ENCODE measurements around the gene MTG2. TPM values are rescaled to one million over a fixed set of nuclear protein-coding genes. Genes with fewer than 3 reads are reported as not detected.

Gene MTG2
- total RNA-seq, 1 experiment from 2014 or later = 56.8 TPM

- TF ChIP-seq TCF7L2 (IDR thresholded peaks at IDR 0.05; ENCODE audit: low read depth, low read length) = no peak
- no peak for TF ChIP-seq POLR2AphosphoS5 (IDR thresholded peaks at IDR 0.05; ENCODE audit: low read depth, low read length)
- TF ChIP-seq CTCF (IDR thresholded peaks at IDR 0.05) = no peak
- no peak for TF ChIP-seq SIN3A (IDR thresholded peaks at IDR 0.05; ENCODE audit: borderline replicate concordance, insufficient read depth, low read depth, low read length)
- no peak for TF ChIP-seq REST (IDR thresholded peaks at IDR 0.05; ENCODE audit: insufficient read depth in 1 of 2, low read depth in 2 of 2, low read length in 1 of 2)
- in situ Hi-C loops (cut with HindIII; ENCODE audit: low pct_unique_long_range_greater_than_20kb, low sequenced_read_pairs) = no loop called here
- Histone ChIP-seq H3K27ac (ENCODE audit: low read length) (no peak overlapping the region), H3K4me3 (ENCODE audit: low read depth in 2 of 2, low read length in 2 of 2) (no peak overlapping the region), H3K9me3 (ENCODE audit: control insufficient read depth, insufficient read depth, low read depth, low read length) (no peaks in the 10 kb centered on the region), H3K36me3 (ENCODE audit: control insufficient read depth, insufficient read depth, low read length) (peaks cover 10% of the 10 kb centered on the region), H3K4me1 (ENCODE audit: control insufficient read depth, insufficient read depth, low read length) (no peaks in the 10 kb centered on the region), H3K27me3 (ENCODE audit: control insufficient read depth, insufficient read depth, low read length) (no peaks in the 10 kb centered on the region)
- intact Hi-C loops (cut with micrococcal nuclease; ENCODE audit: unreplicated experiment) = no loop called here
- BruUV-seq (replicated peaks) = no TSS peak
- ATAC-seq (no peak), DNase-seq (ENCODE audit: low read depth, low spot score) (no peak)
- ChIA-PET CTCF (no interaction called here), POLR2A (no interaction called here)
These were observed 15.0 kb downstream of the MTG2 start for GRCh38 chr20:62197801-62198200.

- ChIA-PET CTCF (no interaction called here), POLR2A (interaction anchor here (0.6 kb wide), 1 partner anchor 44 kb away, joined by 3 read pairs; no protein-coding TSS in a partner anchor)
- no TSS peak for BruUV-seq (replicated peaks)
- H3K9me3 ChIP-seq (ENCODE audit: control insufficient read depth, insufficient read depth, low read depth, low read length) = no peaks in the 10 kb centered on the region
- H3K27ac ChIP-seq (ENCODE audit: low read length) = no peak overlapping the region
- in situ Hi-C loops (cut with HindIII; ENCODE audit: low pct_unique_long_range_greater_than_20kb, low sequenced_read_pairs) (no loop called here), intact Hi-C loops (cut with micrococcal nuclease; ENCODE audit: unreplicated experiment) (no loop called here)
- H3K27me3 ChIP-seq (ENCODE audit: control insufficient read depth, insufficient read depth, low read length) = no peaks in the 10 kb centered on the region
- no peak for TF ChIP-seq POLR2AphosphoS5 (IDR thresholded peaks at IDR 0.05; ENCODE audit: low read depth, low read length)
- TF ChIP-seq TCF7L2 (IDR thresholded peaks at IDR 0.05; ENCODE audit: low read depth, low read length) = no peak
- ATAC-seq (no peak), DNase-seq (ENCODE audit: low read depth, low spot score) (no peak)
- H3K4me3 ChIP-seq (ENCODE audit: low read depth in 2 of 2, low read length in 2 of 2) = no peak overlapping the region
- H3K36me3 ChIP-seq (ENCODE audit: control insufficient read depth, insufficient read depth, low read length) = peaks cover 10% of the 10 kb centered on the region
- no peaks in the 10 kb centered on the region for H3K4me1 ChIP-seq (ENCODE audit: control insufficient read depth, insufficient read depth, low read length)
These were observed 15.7 kb downstream of the MTG2 start for GRCh38 chr20:62198496-62198895.

- TF ChIP-seq CTCF (IDR thresholded peaks at IDR 0.05) = no peak
- CTCF ChIA-PET = no interaction called here
- POLR2A ChIA-PET = interaction anchor here (0.6 kb wide), 1 partner anchor 44 kb away, joined by 3 read pairs; no protein-coding TSS in a partner anchor
- BruUV-seq (replicated peaks) = no TSS peak
- intact Hi-C loops (cut with micrococcal nuclease; ENCODE audit: unreplicated experiment) = no loop called here
- in situ Hi-C loops (cut with HindIII; ENCODE audit: low pct_unique_long_range_greater_than_20kb, low sequenced_read_pairs) = no loop called here
- Histone ChIP-seq H3K36me3 (ENCODE audit: control insufficient read depth, insufficient read depth, low read length) (peaks cover 10% of the 10 kb centered on the region), H3K9me3 (ENCODE audit: control insufficient read depth, insufficient read depth, low read depth, low read length) (no peaks in the 10 kb centered on the region), H3K4me1 (ENCODE audit: control insufficient read depth, insufficient read depth, low read length) (no peaks in the 10 kb centered on the region), H3K27me3 (ENCODE audit: control insufficient read depth, insufficient read depth, low read length) (no peaks in the 10 kb centered on the region), H3K4me3 (ENCODE audit: low read depth in 2 of 2, low read length in 2 of 2) (no peak overlapping the region), H3K27ac (ENCODE audit: low read length) (no peak overlapping the region)
- no peak for ATAC-seq
- DNase-seq (ENCODE audit: low read depth, low spot score) = no peak
These were observed 16.1 kb downstream of the MTG2 start for GRCh38 chr20:62198931-62199330.
